ENCODE results near the gene WDR4.

- TF ChIP-seq PATZ1 (CRISPR knock-in tag; IDR thresholded peaks at IDR 0.05; ENCODE audit: borderline replicate concordance), result no peak
- no peak for TF ChIP-seq ZNF70 (CRISPR knock-in tag; IDR thresholded peaks at IDR 0.05)
- no peak for TF ChIP-seq CREB5 (CRISPR knock-in tag; IDR thresholded peaks at IDR 0.05; ENCODE audit: low read depth)
- TF ChIP-seq ZC3H10 (CRISPR knock-in tag; IDR thresholded peaks at IDR 0.05), result no peak
- TF ChIP-seq ZFP3 (CRISPR knock-in tag; IDR thresholded peaks at IDR 0.05), result no peak
- TF ChIP-seq TCF4 (CRISPR knock-in tag; IDR thresholded peaks at IDR 0.05; ENCODE audit: borderline replicate concordance), result no peak
- TF ChIP-seq RARB (CRISPR knock-in tag; IDR thresholded peaks at IDR 0.05), result no peak
Measured at GRCh38 chr21:42852925-42853570, 26.3 kb downstream of the WDR4 start.

All from SK-N-SH treated with all-trans-retinoic acid at 6 μM for 48 hours (cell line).